GM19351 (cell line): ENCODE results near the gene C9orf152.

Experiments
- ATAC-seq: cut with Tn5 transposase; IDR thresholded peaks from one replicate; pipeline ENCODE4 v1.9.1; 2021; ENCODE audit warnings: mild to moderate bottlenecking, moderate library complexity; ENCODE audit not compliant: unreplicated experiment

C9orf152 gene

DNA sequence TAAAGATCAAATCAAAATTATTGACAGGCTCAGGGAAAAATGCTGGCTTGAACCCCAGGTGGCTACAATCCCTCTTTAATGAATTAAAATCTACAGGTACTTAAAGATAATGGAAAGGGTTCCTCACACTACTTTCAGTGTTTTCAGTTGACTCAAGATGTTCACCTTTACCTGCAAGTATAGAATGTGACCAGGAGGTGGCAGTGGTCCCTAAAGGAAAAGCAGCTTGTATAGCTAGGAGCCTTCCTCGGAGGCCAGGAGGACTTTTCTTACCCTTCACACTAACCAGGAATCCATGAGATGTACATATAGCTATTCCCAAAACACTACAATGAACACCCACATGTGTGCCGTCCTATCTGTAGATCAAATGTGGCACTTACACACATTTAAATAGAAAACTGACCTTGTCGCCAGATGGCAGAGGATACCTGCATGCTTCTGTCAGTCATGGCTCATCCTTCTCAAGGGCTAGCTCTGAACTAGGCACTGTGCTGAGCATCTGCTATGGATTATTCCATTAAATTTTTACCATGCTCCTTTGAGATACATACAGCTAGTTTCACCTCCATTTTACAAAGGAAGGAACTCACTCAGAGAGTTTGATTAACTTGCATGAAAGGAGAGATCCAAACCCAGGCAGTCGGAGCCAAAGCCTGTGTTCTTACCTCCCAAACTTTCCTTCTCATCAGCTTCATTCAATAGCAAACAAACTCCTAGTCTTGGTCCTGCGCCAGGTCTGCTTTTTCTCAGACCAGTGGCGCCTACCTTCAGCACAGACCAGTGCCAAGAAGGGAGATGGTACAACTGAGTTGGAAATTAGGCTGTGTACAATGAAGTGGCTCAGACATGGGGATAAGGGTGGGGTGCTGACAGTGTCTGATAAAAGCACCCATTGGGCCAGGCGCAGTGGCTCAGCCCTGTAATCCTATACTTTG, 24.5 kb downstream of the C9orf152 start:
- peak; percentile 84 for ATAC-seq

DNA sequence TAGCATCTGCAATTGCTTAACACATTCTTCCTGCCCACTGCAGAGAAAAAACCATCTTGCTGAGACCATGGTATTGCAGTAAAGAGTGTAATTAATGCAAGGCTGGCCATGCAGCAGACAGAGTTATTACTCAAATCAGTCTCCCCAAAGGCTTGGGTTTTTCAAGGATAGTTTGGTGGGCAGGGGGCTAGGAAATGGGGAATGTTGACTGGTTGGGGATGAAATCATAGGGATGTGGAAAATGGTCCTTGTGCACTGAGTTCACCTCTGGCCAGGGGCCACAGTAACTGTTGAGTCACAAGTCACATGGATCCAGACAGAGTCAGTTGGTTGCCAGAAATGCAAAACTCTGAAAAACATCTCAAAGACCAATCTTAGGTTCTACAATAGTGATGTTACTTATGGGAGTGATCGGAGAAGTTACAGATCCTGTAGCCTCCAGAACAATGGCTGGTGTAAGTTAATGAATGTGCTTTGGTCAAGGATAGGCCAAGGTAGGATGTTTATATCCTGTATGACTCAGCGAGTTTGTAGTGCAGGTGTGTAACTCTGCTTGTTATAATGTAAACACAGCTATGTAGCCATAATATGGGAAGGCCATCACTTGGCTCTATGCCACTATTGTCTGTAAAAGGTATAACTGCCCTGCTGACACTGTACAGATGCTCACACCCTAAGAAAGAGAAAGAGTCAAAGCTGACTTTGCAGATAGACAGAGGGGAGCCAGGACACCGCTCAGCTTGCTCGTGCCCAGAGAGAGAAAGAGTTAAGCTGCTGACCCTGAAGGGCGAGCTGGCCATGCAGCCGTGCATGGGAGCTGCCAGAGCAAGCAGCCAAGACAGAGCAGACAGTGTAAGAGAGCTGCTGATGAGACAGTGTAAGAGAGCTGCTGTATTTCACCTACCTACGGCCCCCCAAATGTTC, 27.2 kb downstream of the C9orf152 start:
- ATAC-seq = no peak

DNA sequence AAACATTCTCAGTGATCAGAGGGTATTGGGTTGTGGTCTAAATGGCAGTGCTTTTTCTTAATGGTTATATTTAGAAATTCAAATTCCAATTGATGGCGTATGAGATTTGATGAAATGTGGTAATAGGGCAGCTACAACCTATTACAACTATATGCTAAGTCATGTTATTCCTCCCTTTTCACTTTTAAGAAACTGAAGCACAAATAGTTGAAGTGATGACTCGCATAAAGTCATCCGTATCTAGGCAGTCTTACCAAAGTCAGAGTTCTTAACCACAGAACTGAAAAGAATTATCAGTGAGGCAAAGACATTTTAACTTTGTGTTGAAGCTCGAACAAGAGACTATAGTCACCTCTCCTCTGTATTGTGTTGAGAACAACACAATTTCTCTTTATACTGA, 28.2 kb downstream of the C9orf152 start:
- no peak for ATAC-seq

DNA sequence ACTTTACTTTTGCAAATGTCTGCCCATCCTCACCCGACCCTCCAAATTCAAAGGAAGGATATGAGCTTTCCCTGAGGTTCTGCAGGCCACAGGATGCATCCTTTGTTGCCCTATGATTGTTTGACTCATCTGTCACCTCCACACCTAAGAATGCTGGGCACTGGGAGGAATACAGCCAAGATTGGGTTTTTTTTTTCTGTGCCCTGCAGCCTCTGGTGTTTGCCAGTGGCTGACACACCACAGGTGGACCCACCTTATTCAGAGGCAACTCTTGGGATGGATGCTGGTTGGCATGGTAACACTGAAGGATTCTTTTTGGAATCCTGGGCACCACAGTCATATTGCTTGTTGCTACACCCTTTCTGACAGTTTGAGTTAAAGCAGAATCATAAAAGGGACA, 29.7 kb downstream of the C9orf152 start:
- ATAC-seq = no peak

DNA sequence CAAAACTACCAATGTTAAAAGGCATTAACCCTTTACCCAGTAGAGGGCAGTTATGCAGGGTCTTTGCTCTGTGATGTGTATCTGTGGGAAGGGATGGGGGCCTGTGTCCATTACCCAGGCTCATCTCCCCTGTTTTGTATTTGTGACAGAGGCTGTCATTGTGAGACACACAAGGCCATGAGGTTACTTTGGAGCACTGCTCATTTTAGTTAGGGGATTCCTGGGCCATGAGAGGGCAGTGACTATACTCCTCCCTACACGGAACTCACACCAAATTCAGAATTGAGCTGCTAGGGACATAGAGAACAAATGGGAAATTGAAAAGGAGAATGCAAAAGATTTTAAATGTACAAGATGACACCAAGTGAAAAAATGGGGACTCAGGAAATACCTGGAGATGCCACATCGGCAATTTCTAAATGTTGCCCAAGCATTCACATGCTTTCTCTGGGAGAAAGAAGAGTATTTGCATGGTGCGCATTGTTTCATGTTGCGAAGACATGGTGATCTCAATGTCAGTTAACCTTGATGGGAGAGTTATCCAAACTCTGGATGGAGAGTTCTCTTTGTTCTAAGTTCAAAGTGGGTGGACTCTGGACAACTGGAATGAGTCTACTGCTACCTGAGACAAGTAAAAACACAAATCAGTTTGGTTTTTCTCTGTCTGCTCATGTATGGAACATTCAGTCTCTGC, 32.5 kb downstream of the C9orf152 start:
- no peak for ATAC-seq

DNA sequence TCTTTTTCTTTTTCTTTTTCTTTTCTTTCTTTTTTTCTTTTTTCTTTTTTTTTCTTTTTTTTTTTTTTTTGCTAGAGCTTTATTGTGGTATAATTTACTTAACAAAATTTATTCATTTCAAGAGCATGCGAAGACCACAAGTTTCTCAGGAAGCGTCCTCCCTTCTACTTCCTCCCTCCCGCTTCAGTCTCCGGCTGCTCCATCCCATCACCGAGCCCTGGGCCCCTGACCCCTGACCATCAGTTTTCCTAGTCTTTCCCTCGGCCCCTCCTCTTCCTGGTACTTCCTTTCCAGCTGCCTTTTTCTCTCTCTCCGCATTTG, 34.7 kb downstream of the C9orf152 start:
- ATAC-seq = no peak

DNA sequence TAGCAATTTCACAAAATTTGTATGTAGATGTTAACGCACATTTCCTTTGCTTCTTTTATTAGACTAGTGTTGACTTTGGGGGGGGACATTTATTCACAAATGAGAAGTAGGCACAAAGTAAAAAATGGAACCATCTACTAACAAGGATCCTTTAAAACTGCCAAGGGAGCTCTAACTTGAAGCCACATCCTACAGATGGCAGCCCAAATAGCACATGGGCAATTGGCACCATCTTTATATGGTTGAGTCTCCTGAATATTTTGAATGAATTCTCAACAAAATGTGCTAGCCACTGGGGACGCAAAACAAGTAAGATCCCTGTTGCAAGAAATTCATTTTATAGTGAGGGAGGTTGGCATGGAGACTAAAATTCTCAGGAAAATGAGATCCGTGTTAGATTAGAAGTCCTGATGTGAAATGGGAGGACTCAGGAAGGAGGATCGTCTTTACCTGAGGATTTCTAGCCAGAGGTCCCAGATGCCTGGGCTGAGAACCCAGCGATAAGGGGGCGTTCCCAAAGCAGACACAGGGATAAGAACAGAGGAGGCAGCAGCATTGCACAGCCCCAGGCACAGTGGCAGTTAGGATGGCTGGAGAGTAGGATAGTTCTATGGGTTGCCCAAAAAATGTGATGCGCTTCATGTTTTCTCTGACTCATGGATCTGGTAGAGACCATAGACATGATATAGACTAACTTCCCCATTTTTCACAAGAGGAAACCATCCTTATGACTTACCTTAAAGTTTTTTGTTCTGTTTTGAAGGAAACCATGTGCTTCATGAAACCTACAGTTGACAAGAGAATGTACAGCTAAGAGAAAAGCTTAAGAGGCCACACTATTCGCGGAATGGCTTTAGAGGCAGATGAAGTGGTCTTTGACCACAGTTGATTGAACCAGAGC, 37.4 kb downstream of the C9orf152 start:
- no peak for ATAC-seq

DNA sequence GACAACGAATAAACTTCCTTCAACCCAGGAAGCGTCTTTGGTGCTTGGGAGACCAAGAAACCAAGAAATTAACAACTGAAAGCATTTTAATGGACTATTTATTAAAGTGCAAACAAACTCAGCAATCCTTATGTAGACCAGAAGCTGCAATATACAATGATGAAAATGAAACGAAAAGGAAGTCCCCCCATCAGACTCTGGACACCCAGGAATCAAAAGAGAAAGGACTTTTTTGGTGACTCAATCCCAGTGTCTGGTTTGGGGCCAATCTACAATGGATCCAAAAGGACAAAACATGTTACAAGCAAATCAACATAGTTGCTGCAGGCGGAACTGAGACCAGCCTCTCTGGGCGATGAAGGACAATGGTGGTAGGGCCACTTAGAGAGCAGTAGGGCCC, 39.5 kb downstream of the C9orf152 start:
- no peak for ATAC-seq

DNA sequence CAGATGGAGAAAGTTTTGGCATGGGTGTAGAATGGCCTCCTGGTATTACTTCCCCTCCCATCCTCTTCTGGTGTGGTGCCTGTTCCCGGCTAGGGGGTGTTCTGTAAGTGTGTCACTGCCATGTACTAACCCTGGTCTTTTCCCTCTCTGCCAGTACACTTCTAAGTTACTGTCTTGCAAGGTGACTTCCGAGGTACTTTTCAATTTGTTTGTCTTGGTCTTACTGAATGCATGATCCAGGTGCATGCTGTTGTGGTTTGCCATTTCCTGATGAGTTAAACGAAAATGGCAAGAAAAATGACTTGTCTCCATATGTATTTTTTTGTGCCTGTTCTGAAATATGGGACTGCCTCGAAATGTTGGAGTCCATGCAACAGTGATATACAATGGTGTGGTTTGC, 46.0 kb downstream of the C9orf152 start:
- no peak for ATAC-seq

DNA sequence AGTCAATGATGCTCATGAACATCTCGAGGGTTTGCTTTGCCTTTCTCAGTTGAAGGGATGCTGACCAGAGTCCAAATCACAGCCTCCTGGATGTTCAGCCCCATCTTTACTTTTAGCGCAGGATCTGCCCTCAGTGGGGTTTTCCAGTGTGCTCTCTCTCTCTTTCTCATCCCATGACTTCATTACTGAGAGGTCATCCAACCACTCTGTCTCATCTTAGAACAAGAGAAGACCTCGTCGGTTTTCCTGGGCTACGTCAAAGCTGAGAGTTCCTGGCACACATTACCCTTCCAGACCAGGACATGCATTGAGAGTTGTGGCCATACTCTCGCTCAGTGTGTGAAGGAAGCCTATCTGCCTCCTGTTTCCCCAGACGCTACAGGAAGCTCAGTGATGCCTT, 47.3 kb downstream of the C9orf152 start:
- ATAC-seq = no peak

DNA sequence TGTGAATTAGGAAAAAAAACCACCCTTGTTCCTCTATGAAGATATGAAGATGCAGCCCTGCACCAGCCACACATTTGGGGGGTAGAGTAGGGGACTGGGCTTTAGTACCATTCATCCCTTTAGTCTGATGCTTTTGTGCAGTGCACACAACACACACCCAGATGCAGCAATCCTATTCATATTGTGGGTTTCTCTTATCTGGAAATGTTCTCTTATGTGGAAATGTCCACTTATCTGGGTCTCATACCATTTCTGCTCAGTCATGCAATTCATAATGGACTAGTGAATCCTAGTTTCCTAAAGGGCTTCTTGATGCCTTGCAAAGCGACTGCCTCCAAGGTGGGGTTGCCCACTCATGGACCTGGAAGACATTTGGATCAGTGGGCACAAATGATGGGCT, 47.8 kb downstream of the C9orf152 start:
- no peak for ATAC-seq

DNA sequence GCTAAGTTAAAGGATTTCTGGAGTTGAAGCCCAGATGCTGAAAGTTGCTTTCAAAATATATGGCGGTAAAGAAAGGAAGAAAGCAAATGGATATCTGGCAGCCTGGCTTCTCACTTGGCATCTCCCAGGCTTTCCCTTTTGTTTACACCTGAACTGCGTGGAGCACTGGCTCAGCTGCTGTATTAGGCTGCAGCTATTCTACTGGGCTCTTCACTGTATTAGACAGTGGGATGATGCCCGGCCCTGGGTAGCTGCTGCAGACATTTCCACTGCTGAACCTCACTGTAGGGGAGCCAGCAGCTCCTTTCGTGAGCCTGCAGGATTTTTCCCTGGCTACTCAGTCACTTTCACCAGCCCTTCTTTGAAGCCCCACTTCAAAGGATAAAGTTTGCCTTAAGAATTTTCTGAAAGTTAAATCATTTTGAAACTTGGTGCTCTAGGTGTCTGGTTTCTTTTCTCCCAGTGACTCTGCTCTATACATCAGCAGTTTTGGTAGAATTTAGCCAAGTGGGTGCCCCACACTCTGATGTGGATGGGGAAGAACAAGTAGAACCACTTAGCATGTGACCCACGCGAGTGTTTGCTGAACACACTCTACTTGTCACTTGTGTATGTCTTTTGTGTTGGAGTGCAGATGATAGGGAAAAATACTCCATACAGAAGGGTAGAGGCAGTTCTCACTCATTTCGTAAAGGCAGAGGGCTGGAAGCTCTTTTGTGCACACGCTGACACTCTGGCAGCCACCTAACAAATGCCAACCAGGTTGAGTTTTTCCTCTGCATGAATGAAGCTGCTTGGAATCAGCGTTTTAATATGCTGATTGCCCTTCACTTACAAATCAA, 49.9 kb downstream of the C9orf152 start:
- ATAC-seq = no peak

DNA sequence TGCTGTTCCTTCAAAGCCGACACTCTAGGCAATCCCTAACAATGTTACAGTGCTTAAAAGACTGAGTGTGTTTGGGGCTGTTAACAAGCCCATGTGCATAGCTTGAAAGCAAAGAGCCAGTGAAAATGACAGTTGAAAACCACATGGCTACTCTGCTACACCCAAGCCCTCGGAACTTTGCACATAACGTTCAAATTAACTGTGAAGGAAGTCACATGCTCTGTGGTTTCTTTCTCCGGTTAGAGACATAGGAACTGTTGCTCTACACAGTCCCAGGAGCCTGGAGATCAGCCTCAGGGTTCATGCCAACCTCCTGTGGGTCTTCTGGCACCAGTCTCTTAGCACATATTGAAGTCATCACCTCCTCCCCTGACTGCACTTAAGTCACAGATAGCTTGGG, 51.1 kb downstream of the C9orf152 start:
- ATAC-seq = peak; percentile 82

DNA sequence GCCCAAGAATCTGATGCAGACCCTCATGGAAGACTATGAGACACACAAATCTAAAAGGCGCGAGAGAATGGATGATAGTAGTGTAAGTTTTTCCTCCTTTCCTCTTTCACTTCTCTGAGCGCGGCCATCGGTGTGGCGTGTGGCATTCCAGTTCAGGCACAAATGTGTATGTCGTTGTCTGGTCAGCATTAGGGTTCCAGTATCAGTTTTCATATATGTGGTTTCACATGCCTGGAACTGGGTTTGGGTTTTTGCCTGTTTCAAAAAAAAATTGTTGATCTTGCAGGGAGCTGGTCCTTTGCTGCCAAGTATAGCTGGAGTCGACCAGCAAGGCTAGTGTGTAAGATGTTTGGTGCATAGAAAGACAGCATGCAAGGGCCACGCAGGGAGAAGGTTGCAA, 51.5 kb downstream of the C9orf152 start:
- peak; percentile 25 for ATAC-seq

DNA sequence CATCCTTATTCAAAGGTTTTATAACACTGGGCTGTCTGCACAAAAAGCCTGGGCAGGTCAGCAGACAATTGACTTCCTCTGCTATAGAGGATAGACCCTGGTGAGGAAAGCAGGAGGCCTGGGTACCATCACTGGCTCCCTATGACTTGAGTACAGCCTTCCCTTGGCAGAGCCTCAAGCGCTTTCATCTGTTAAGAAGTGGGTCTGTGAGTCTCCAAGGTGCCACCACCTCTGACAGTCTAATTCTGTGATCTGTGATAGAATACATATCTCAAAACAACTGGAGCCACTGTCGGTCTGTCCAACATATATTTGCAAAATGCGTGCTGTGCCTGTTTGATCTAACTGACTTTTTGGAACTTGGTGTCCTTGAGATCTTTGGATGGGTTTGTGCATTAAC, 52.2 kb downstream of the C9orf152 start:
- no peak for ATAC-seq

DNA sequence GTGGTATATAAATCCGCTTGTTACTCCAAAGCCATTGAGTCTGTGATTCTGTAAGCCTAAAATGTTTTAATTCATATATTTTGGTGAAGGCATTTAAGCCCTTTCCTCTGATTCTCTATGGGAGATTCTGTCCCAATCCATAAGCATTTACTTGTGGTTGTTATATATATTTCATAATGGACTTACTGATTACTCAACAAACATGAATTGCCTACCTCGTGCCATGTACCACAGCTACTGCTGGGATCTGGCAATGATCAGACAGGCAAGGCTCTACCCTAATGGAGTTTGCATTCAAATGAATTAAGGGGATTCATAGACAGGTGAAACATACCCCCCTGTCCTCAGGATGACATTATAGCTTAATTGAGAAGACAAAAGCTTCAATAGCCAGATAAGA, 54.5 kb downstream of the C9orf152 start:
- no peak for ATAC-seq

DNA sequence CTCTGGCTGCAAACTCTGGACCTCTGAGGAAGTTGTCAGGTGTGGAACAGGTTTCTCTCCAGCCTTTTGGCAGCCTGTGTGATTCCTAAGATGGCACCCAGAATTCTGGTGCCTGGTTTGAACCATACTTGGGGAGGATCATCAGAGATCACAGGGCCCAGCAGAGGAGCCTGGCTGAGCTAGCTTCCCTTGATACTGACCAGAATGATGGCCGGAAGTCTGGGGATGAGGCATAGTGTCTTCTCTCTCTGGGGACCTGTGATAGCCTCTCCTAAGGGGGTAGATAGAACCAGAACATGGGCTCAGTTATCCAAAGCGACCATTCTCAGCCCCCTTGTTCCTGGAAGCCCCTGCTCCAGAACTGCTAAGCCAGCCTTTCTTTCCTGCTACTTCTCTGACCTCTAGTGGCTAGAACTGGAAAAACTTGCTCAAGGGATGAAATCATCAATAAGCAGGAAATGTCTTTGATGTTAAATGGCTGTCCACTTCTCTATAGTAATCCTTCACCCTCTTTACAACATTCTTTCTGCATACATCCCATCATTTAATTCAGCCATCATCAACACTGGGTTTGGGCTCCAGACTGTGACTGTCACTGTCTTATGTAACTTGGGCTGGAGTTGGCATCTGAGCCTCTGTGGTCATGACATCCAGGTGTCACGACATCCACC, 55.1 kb downstream of the C9orf152 start:
- no peak for ATAC-seq
